Astrocyte of the cerebellum (primary cell): ENCODE measurements around the gene PPP1R9B.

Experiments
- DNase-seq: peaks from one replicate; pipeline ENCODE4 v3.0.0-alpha.2; 2011; ENCODE audit warnings: low read depth
- H3K4me3 ChIP-seq: 2 replicates; pipeline ENCODE4 v1.5.1; 2011; ENCODE audit warnings: mild to moderate bottlenecking, low read depth, low read length, moderate library complexity
- CTCF ChIP-seq: IDR thresholded peaks from 2 replicates; pipeline ENCODE4 v1.5.1; 2012; ENCODE audit warnings: low read length, low read depth, moderate library complexity, mild to moderate bottlenecking; ENCODE audit errors: missing control alignments
- in situ Hi-C: cut with HindIII; loops from 2 replicates; pipeline ENCODE4 v1.10.0; 2017; ENCODE audit warnings: low sequenced_read_pairs

PPP1R9B gene

GRCh38 chr17:50190603-50191358, 40.3 kb upstream of the PPP1R9B start:
- TF ChIP-seq CTCF, result no peak
- in situ Hi-C loops, result no loop called here
- DNase-seq, result no peak
- no peak overlapping the region for H3K4me3 ChIP-seq

- TF ChIP-seq CTCF, result no peak
- H3K4me3 ChIP-seq, result no peak overlapping the region
- in situ Hi-C loops, result no loop called here
- DNase-seq, result no peak
These were observed 39.8 kb upstream of the PPP1R9B start for GRCh38 chr17:50190293-50190602.

GRCh38 chr17:50189550-50190292, 39.2 kb upstream of the PPP1R9B start:
- in situ Hi-C loops, result no loop called here
- TF ChIP-seq CTCF, result no peak
- H3K4me3 ChIP-seq, result no peak overlapping the region

GRCh38 chr17:50188921-50189549, 38.6 kb upstream of the PPP1R9B start:
- no peak overlapping the region for H3K4me3 ChIP-seq
- in situ Hi-C loops, result no loop called here
- DNase-seq, result no peak
- TF ChIP-seq CTCF, result no peak

More at GRCh38 chr17:50189550-50190292, 39.2 kb upstream of the PPP1R9B start:
- no peak for DNase-seq

GRCh38 chr17:50188531-50188920, 38.0 kb upstream of the PPP1R9B start:
- in situ Hi-C loops, result no loop called here
- DNase-seq, result no peak
- H3K4me3 ChIP-seq, result no peak overlapping the region
- no peak for TF ChIP-seq CTCF

GRCh38 chr17:50187751-50188530, 37.5 kb upstream of the PPP1R9B start:
- no peak overlapping the region for H3K4me3 ChIP-seq
- DNase-seq, result no peak
- in situ Hi-C loops, result no loop called here
- TF ChIP-seq CTCF, result no peak
